Peyer's patch (tissue), 4 donors: ENCODE measurements around the gene CHURC1. TPM values are rescaled to one million over a fixed set of nuclear protein-coding genes. Genes with fewer than 3 reads are reported as not detected.
"Not testable (repeated sequence)": the region's sequence is repeated elsewhere in the genome, so short reads cannot be mapped to it uniquely, and the experiment has no call there.

ENCODE experiments used
- DNase-seq, 3 donors: peaks; one replicate each; pipeline ENCODE4 v3.0.0-alpha.2; 2017 to 2019
- H3K27ac ChIP-seq, 4 donors: fragments of 200-600 bp; sonication (generic); one replicate each; pipeline ENCODE4 v1.5.1; 2016 to 2019
- H3K27me3 ChIP-seq, 2 donors: fragments of 200-600 bp; sonication (generic); one replicate each; pipeline ENCODE4 v1.5.1; 2019
- H3K36me3 ChIP-seq, 3 donors: fragments of 200-600 bp; sonication (generic); one replicate each; pipeline ENCODE4 v1.5.1; 2016 to 2019
- H3K4me1 ChIP-seq, 4 donors: fragments of 200-600 bp; sonication (generic); one replicate each; pipeline ENCODE4 v1.5.1; 2016 to 2019
- H3K4me3 ChIP-seq, 4 donors: fragments of 200-600 bp; sonication (generic); 1 replicate in 3 of 4; 2 replicates in 1 of 4; pipeline ENCODE4 v1.5.1; 2016 to 2019; ENCODE audit warnings: mild to moderate bottlenecking in 1 of 4
- H3K9me3 ChIP-seq, 4 donors: fragments of 200-600 bp; sonication (generic); one replicate each; pipeline ENCODE4 v1.5.1; 2016 to 2019; ENCODE audit warnings: mild to moderate bottlenecking in 1 of 4
- POLR2A ChIP-seq, 2 donors: fragments of 450-650 bp; IDR thresholded peaks; one replicate each; pipeline ENCODE4 v1.5.1; 2017; ENCODE audit warnings: antibody characterized with exemption in 2 of 2, mild to moderate bottlenecking in 2 of 2, moderate library complexity in 2 of 2
- total RNA-seq, 4 donors: library from RNA; depleted of rRNA; stranded (reverse); fragments of >200 nt; gene quantifications; one replicate each; pipeline ENCODE4 v1.1.0, GENCODE V29; 2016
- TF ChIP-seq, protein P1 (sequence below), 6 experiments: fragments of 450-650 bp in 4 of 6; fragments of 200-600 bp in 2 of 6; sonication (generic) in 1 of 6; IDR thresholded peaks; one replicate each; pipeline ENCODE4 v1.5.1; 2017 to 2019; ENCODE audit warnings: antibody characterized with exemption in 6 of 6, mild to moderate bottlenecking in 3 of 6, moderate library complexity in 1 of 6

CHURC1 gene
- total RNA-seq, 4 donors from 2014 or later: 51.2 to 72.3 (median 69.7) TPM

DNA sequence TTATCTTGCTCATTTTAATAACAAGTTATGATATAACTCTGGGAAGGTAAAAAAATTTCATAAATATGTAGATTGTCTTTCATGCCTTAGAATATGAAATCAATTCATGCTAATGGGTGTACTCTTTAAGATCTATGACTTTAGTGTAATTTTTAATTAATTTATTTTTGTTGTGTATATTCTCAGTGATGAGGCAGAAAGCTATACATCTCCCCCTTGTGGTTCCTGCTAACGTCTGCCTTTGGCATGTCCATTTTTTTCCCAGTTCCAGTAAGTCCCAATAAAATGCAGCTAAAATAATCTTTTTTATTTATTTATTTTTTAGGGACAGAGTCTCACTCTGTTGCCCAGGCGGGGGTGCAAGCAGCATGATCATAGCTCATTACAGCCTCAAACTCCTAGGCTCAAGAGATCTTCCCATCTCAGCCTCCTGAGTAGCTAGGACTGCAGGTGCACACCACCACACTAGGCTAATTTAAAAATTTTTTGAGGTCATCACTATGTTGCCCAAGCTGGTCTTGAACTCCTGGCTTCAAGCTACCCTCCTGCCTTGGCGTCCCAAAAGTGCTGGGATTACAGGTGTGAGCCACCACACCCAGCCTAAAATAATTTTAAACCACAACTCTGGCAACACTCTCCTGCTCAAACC, 3.3 kb upstream of the CHURC1 start:
- no peak for TF ChIP-seq POLR2A (IDR thresholded peaks at IDR 0.05)
- TF ChIP-seq, protein P1, sequence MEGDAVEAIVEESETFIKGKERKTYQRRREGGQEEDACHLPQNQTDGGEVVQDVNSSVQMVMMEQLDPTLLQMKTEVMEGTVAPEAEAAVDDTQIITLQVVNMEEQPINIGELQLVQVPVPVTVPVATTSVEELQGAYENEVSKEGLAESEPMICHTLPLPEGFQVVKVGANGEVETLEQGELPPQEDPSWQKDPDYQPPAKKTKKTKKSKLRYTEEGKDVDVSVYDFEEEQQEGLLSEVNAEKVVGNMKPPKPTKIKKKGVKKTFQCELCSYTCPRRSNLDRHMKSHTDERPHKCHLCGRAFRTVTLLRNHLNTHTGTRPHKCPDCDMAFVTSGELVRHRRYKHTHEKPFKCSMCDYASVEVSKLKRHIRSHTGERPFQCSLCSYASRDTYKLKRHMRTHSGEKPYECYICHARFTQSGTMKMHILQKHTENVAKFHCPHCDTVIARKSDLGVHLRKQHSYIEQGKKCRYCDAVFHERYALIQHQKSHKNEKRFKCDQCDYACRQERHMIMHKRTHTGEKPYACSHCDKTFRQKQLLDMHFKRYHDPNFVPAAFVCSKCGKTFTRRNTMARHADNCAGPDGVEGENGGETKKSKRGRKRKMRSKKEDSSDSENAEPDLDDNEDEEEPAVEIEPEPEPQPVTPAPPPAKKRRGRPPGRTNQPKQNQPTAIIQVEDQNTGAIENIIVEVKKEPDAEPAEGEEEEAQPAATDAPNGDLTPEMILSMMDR (IDR thresholded peaks at IDR 0.05): peak in 5 of 6 experiments; percentile 13 to 48 (median 43)
- no peaks in the 10 kb centered on the region for H3K36me3 ChIP-seq
- DNase-seq: no peak

DNA sequence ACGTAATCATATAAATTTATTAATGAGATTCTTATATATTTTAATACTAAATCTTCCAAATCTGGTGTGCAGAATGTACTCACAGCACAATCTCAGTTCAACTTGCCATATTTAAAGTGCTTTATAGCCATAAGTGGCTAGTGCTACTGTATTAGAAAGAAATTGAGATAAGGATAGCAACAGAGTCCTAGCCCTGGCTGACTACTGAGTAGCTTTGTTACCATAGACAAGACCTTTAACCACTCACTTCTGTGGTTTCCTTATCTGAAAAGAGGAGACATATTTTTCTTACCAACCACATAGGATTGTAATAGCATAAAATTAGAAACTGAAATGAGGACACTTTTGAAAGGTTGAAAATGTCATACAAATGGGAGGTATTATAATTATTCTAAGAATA, 2.0 kb upstream of the CHURC1 start:
- Histone ChIP-seq H3K27me3 (no peaks in the 10 kb centered on the region), H3K9me3 (no peaks in the 10 kb centered on the region), H3K27ac (no peak overlapping the region), H3K4me3 (no peak overlapping the region), H3K4me1 (peaks cover 0 to 16% (median 6%) of the 10 kb centered on the region in 4 donors), H3K36me3 (no peaks in the 10 kb centered on the region)
- DNase-seq: no peak
- no peak for TF ChIP-seq POLR2A (IDR thresholded peaks at IDR 0.05)
- TF ChIP-seq, protein P1 (IDR thresholded peaks at IDR 0.05): no peak

More for the DNA sequence above, 3.3 kb upstream of the CHURC1 start:
- Histone ChIP-seq H3K27ac (no peak overlapping the region), H3K4me1 (peaks cover 0 to 11% (median 5%) of the 10 kb centered on the region in 4 donors), H3K27me3 (no peaks in the 10 kb centered on the region), H3K4me3 (no peak overlapping the region), H3K9me3 (no peaks in the 10 kb centered on the region)

DNA sequence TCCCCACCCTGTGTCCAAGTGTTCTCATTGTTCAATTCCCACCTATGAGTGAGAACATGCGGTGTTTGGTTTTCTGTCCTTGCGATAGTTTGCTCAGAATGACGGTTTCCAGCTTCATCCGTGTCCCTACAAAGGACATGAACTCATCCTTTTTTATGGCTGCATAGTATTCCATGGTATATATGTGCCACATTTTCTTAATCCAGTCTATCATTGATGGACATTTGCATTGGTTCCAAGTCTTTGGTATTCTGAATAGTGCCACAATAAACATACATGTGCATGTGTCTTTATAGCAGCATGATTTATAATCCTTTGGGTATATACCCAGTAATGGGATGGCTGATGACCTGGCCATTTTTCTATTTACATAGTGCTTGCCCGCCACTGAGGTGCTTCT, 778 bp upstream of the CHURC1 start:
- H3K27me3 ChIP-seq, H3K36me3 ChIP-seq, H3K9me3 ChIP-seq, DNase-seq: not testable (repeated sequence)
- Histone ChIP-seq H3K4me1 (peaks cover 0 to 19% (median 6%) of the 10 kb centered on the region in 4 donors), H3K27ac (peak overlapping the region in 2 of 4 donors; percentile 92 to 93), H3K4me3 (peak overlapping the region in 2 of 4 donors; percentile 77 to 88)

DNA sequence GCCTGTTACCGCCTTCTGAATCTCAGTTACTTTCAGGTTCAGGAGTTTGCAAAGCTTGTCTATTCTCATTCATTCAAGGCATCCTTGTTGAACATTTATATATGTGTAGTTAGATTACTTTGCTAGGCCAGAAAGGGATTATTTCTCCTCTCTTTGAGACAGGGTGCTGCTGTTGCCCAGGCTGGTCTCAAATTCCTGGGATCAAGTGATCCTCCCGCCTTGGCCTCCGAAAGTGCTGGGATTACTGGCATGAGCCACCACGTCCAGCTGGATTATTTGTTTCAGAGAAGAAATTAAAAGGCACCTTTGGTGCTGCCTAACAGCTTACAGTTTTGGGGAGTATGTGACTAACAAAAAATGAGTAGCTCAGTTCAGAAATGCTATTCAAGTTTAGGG, 772 bp downstream of the CHURC1 start:
- no peak for DNase-seq
- TF ChIP-seq, protein P1 (IDR thresholded peaks at IDR 0.05): no peak
- no peak for TF ChIP-seq POLR2A (IDR thresholded peaks at IDR 0.05)
- peak overlapping the region; percentile 92 to 94 (median 93) for H3K27ac ChIP-seq
- H3K4me3 ChIP-seq: peak overlapping the region; percentile 62 to 88 (median 74)
- H3K27me3 ChIP-seq: no peaks in the 10 kb centered on the region
- peaks cover 0 to 20% (median 6%) of the 10 kb centered on the region in 4 donors for H3K4me1 ChIP-seq
- no peaks in the 10 kb centered on the region for H3K36me3 ChIP-seq
- H3K9me3 ChIP-seq: no peaks in the 10 kb centered on the region

DNA sequence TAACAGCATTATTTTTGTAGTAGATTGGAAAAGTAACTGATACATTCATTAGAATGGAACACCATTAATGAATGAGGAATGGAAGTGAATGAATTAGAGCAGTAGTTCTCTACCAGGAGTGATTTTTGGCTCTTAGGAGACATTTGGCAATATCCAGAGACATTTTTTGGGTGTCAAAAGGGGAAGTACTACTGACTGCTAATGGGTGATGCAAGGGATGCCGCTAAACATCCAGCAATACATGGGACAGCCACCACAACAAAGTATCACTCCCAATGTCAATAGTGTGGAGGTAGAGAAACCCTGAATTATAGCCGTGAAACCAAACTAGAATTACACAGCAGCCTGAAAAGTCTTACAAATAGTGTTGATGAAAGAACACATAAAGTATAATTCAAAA, 1.5 kb downstream of the CHURC1 start:
- DNase-seq: no peak
- TF ChIP-seq, protein P1 (IDR thresholded peaks at IDR 0.05): no peak
- TF ChIP-seq POLR2A (IDR thresholded peaks at IDR 0.05): no peak
- Histone ChIP-seq H3K9me3 (no peaks in the 10 kb centered on the region), H3K4me1 (peaks cover 0 to 20% (median 6%) of the 10 kb centered on the region in 4 donors), H3K27me3 (no peaks in the 10 kb centered on the region), H3K27ac (no peak overlapping the region), H3K36me3 (no peaks in the 10 kb centered on the region), H3K4me3 (no peak overlapping the region)

DNA sequence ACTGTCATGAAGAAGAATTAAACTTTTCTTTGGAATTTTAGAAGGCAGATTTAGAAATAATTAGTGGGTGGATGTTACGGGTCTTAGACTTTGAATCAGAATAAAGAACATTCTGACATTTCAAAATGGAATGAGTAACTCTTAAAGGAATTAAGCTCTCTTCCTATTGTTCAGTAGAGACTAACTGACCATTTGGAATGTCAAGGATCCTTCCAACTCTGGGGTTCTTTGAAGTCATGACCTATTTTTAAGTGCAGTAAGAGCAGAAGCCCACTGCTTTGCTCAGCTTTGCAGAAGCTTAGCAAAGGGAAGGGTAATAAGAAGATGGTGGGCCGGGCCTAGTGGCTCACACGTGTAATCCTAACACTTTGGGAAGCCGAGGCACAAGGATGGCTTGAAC, 4.0 kb downstream of the CHURC1 start:
- TF ChIP-seq, protein P1 (IDR thresholded peaks at IDR 0.05): no peak
- no peak for TF ChIP-seq POLR2A (IDR thresholded peaks at IDR 0.05)
- peaks cover 0 to 20% (median 6%) of the 10 kb centered on the region in 4 donors for H3K4me1 ChIP-seq
- no peaks in the 10 kb centered on the region for H3K36me3 ChIP-seq

More for the DNA sequence above, 4.0 kb downstream of the CHURC1 start:
- no peak overlapping the region for H3K27ac ChIP-seq
- no peaks in the 10 kb centered on the region for H3K9me3 ChIP-seq
- DNase-seq: no peak
- H3K27me3 ChIP-seq: no peaks in the 10 kb centered on the region
- no peak overlapping the region for H3K4me3 ChIP-seq
